GM23248 (cell line): ENCODE results near the gene DMGDH.

Experiments used
- EZH2 ChIP-seq: fragments of 200-600 bp; sonication (generic); IDR thresholded peaks from 2 replicates; pipeline ENCODE4 v1.6.1; 2018; ENCODE audit warnings: antibody characterized with exemption, mild to moderate bottlenecking; ENCODE audit not compliant: insufficient read depth, poor library complexity, severe bottlenecking
- EZH2phosphoT487 ChIP-seq: fragments of 200-600 bp; sonication (generic); IDR thresholded peaks from 2 replicates; pipeline ENCODE4 v1.6.1; 2018; ENCODE audit warnings: antibody characterized with exemption, moderate library complexity, mild to moderate bottlenecking, low read depth; ENCODE audit not compliant: insufficient read depth

DNA sequence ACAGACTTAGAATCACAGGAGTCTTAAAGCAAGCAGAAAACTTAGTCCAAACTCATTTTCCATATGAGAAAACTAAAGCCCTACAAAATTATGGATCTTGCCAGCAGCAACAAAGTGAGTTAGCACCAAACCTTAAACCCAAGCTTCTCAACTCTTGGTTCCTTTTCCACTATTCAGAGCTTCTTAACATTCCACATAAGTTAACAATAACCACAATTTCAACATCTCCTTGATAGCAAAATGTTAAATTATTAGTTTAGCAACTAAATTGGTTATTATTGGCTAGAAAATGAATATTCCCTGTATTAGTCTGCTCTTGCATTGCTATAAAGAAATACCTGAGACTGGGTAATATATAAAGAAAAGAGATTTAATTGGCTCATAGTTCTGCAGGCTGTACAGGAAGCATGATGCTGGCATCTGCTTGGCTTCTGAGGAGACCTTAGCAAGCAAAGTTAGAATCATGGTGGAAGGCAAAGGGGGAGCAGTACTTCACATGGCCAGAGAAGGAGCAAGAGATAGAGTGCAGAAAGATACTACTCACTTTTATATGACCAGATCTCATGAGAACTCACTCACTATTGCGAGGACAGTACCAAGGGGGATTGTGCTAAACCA, 58.1 kb downstream of the DMGDH start:
- TF ChIP-seq EZH2phosphoT487 (peak; percentile 91), EZH2 (no peak)
